Measurements from ENCODE around the gene ZNF608. TPM values are rescaled to one million over a fixed set of nuclear protein-coding genes. Genes with fewer than 3 reads are reported as not detected.

ZNF608 gene
- total RNA-seq, 1 donor from 2014 or later, result 50.2 TPM

DNA sequence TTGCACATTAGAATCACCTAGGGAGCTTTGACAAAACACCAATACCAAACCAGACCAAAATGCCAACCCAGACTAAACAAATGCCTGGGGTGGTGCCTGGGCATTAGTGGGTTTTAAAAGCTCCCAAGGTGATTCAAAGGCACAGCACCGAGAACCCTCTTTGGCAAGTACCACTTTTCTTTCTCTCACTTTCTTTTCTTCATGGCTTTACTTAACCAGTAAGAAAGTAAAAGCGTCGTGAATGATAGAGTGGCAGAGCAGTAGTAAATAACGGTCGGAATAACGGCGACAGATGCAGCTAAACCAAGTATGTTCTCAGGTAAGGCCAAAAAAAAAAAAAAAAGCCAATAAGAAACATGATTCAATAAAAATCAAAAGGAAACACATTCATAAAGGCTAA lies 49.5 kb downstream of the ZNF608 start:
- no peak for DNase-seq (ENCODE audit: low read depth)
- no peaks in the 10 kb centered on the region for H3K36me3 ChIP-seq (ENCODE audit: control insufficient read depth, insufficient read depth, low read length)
- H3K27me3 ChIP-seq (ENCODE audit: control insufficient read depth, insufficient read depth, low read length), result no peaks in the 10 kb centered on the region
- H3K4me3 ChIP-seq (ENCODE audit: low read depth, low read length), result no peak overlapping the region
- TF ChIP-seq, protein P1, sequence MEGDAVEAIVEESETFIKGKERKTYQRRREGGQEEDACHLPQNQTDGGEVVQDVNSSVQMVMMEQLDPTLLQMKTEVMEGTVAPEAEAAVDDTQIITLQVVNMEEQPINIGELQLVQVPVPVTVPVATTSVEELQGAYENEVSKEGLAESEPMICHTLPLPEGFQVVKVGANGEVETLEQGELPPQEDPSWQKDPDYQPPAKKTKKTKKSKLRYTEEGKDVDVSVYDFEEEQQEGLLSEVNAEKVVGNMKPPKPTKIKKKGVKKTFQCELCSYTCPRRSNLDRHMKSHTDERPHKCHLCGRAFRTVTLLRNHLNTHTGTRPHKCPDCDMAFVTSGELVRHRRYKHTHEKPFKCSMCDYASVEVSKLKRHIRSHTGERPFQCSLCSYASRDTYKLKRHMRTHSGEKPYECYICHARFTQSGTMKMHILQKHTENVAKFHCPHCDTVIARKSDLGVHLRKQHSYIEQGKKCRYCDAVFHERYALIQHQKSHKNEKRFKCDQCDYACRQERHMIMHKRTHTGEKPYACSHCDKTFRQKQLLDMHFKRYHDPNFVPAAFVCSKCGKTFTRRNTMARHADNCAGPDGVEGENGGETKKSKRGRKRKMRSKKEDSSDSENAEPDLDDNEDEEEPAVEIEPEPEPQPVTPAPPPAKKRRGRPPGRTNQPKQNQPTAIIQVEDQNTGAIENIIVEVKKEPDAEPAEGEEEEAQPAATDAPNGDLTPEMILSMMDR (IDR thresholded peaks at IDR 0.05; ENCODE audit: insufficient read depth, low read length, poor library complexity, severe bottlenecking), result no peak
